GM20000 (cell line): ENCODE measurements around the gene RAP1GAP.

ENCODE experiments used
- DNase-seq: peaks from one replicate; pipeline ENCODE4 v3.0.0; 2012; ENCODE audit warnings: low spot score
- CTCF ChIP-seq: IDR thresholded peaks from 2 replicates; pipeline ENCODE4 v1.5.1; 2012; ENCODE audit warnings: mild to moderate bottlenecking, control low read depth; ENCODE audit errors: extremely low read depth, missing control alignments

Gene RAP1GAP

GRCh38 chr1:21669258-21670058, at the start of gene RAP1GAP:
Gene RAP1GAP, minus strand, starts transcription at chr1:21669357. Its CDS starts 49,325 bp downstream, at chr1:21620032.
- peak; percentile 65 for DNase-seq
- TF ChIP-seq CTCF, result no peak

GRCh38 chr1:21716169-21716568, 47.0 kb upstream of the RAP1GAP start:
- DNase-seq, result no peak
- no peak for TF ChIP-seq CTCF

- DNase-seq, result no peak
- TF ChIP-seq CTCF, result no peak
Observed at GRCh38 chr1:21707891-21708290, 38.7 kb upstream of the RAP1GAP start.

- DNase-seq, result no peak
- no peak for TF ChIP-seq CTCF
Observed at GRCh38 chr1:21707086-21707840, 38.1 kb upstream of the RAP1GAP start.

- no peak for DNase-seq
- TF ChIP-seq CTCF, result no peak
Observed at GRCh38 chr1:21706151-21706835, 37.1 kb upstream of the RAP1GAP start.

- DNase-seq, result no peak
- no peak for TF ChIP-seq CTCF
Observed at GRCh38 chr1:21705303-21705980, 36.3 kb upstream of the RAP1GAP start.

GRCh38 chr1:21704145-21704544, 35.0 kb upstream of the RAP1GAP start:
- no peak for TF ChIP-seq CTCF

More at GRCh38 chr1:21704145-21704544, 35.0 kb upstream of the RAP1GAP start:
- no peak for DNase-seq
